Activated naive CD4-positive, alpha-beta T cell treated with anti-CD3 and anti-CD28 coated beads for 36 hours (primary cell): ENCODE results near the gene ZNF506. TPM values are rescaled to one million over a fixed set of nuclear protein-coding genes. Genes with fewer than 3 reads are reported as not detected.

Source experiments
- total RNA-seq, 2 experiments: library from RNA; stranded (reverse); gene quantifications; one replicate each; pipeline ENCODE4 v1.2.3, GENCODE V29; 2021

Gene ZNF506
- total RNA-seq, 2 experiments from 2014 or later: 32.6 to 34.0 TPM

Other genes with a start within 250 kb of the ZNF506 start
- 10 to 100 TPM; 13.5 to 17.5 TPM for gene PBX4, start 203.1 kb downstream of the ZNF506 start, total RNA-seq
- gene LPAR2, start 193.5 kb downstream of the ZNF506 start, total RNA-seq: 10 to 100 TPM; 20.2 to 20.7 TPM
- gene GMIP, start 178.1 kb downstream of the ZNF506 start, total RNA-seq: 10 to 100 TPM; 38.7 to 40.6 TPM
- gene ATP13A1, start 158.1 kb downstream of the ZNF506 start, total RNA-seq: 10 to 100 TPM; 48.7 to 55.1 TPM
- 10 to 100 TPM; 51.8 to 54.3 TPM for gene ZNF101, start 152.9 kb downstream of the ZNF506 start, total RNA-seq
- gene ZNF14, start 88.6 kb downstream of the ZNF506 start, total RNA-seq: 1 to 10 TPM; 8.4 TPM
- 1 to 10 TPM; 6.1 to 9.6 TPM for gene ZNF253, start 44.1 kb upstream of the ZNF506 start, total RNA-seq
- 10 to 100 TPM; 15.2 to 16.6 TPM for gene ZNF93, start 79.2 kb upstream of the ZNF506 start, total RNA-seq
- gene ZNF682, start 217.8 kb upstream of the ZNF506 start, total RNA-seq: 1 to 10 TPM; 8.1 to 8.9 TPM